ENCODE measurements around the gene SMURF2.
"Not testable (repeated sequence)": the region's sequence is repeated elsewhere in the genome, so short reads cannot be mapped to it uniquely, and the experiment has no call there.

Gene SMURF2

DNA sequence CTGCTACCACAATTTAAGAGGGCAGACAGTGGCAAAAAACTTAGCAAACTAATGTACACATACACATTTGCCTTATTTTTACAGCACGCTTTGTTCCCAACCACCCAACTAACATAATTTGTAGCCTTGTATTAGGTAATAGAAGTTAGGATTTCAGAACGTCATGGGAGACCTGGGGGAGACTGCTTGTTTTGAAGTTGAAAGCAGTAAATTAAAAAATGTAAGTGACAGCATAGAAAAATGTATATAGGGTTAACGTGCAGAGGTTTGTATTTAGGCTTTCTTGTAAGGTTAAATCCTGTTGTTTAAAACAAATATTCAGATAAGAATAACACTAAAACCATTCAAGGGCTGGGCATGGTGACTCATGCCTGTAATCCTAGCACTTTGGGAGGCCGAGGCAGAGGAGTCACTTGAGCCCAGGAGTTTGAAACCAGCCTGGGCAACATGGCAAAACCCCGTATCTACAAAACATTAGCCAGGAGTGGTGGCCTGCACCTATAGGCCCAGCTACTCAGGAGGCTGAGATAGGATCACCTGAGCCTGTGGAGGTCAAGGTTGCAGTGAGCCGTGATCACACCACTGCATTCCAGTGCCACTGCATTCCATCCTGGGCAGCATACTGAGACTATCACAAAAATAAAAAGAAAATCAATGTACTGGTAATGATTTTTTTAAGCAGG is 2.3 kb upstream of the SMURF2 start:
- not testable (repeated sequence) for DNase-seq (ENCODE audit: low read depth)

- DNase-seq (ENCODE audit: low read depth) = not testable (repeated sequence)
These were observed 1.7 kb upstream of the SMURF2 start for GRCh38 chr17:64663836-64664235.

DNA sequence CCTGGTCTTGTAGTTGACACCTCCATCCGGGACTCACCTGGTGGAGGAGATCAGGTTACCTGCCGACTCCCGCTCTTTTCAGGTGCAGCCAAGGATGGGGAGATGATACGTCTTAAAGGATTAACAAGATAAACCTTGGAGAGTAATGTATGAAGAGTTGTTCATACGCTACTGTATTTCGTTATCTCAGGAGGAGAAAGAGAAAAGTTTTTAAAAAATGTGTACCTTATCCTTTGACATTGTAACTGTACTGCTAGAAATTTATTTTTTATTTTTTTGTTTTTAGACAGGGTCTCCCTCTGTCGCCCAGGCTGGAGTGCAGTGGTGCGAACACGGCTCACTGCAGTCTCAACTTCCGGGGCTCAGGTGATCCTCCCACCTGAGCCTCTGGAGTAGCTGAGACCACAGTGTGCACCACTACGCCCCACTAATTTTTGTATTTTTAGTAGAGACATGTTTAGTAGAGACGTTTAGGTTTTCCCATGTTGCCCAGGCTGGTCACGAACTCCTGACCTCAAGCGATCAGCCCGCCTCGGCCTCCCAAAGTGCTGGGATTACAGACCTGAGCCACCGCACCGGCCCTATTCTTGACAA is 764 bp upstream of the SMURF2 start:
- no peak for DNase-seq (ENCODE audit: low read depth)

DNA sequence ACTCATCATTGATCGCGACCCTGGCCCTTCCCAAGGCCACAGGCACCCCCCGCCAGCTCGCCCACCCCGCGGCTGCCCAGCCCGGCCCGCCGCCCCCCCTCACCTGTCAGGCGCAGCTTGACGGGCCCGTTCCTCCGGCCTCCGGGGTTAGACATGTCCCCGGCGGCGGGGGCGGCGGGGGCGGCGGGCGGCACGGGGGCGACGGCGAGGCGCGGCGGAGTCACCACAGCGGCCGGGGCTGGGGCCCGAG is 456 bp downstream of the SMURF2 start:
- no peak for DNase-seq (ENCODE audit: low read depth)

DNA sequence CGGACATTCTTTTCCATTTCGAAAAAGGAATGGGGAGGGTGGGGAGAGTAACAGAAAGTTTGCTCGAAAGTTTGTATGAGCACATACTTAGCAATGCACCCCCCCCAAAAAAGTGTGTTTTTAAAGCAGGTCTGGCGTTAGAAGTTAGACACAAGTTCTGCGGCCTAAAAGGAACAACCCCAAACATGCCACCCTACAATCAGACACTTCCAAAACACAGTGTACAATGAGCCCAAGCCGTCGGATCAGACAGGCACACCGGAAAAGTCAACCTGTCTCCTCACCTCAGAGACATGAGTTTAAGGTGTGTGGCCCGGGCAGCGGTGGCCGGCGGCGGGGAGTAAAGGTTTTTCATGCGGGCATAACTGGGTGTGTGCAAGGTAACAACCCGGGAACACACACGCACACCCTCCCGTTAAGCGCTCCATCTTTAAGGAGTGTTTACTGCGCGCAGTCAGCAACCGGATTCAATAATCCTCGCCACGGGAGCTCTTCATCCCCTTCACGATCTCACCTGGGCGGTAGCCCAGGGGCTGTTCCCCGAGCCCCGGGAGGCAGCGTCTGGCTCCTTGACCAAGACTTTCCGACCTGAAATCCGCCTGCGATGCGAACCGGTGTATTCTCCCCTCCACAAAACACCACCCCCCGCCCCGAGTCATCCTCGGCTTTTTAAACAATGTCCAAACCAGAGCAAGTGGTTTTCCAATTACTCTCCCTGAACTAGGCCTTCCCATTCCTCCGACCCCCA is 955 bp downstream of the SMURF2 start:
- peak; percentile 27 for DNase-seq (ENCODE audit: low read depth)

DNA sequence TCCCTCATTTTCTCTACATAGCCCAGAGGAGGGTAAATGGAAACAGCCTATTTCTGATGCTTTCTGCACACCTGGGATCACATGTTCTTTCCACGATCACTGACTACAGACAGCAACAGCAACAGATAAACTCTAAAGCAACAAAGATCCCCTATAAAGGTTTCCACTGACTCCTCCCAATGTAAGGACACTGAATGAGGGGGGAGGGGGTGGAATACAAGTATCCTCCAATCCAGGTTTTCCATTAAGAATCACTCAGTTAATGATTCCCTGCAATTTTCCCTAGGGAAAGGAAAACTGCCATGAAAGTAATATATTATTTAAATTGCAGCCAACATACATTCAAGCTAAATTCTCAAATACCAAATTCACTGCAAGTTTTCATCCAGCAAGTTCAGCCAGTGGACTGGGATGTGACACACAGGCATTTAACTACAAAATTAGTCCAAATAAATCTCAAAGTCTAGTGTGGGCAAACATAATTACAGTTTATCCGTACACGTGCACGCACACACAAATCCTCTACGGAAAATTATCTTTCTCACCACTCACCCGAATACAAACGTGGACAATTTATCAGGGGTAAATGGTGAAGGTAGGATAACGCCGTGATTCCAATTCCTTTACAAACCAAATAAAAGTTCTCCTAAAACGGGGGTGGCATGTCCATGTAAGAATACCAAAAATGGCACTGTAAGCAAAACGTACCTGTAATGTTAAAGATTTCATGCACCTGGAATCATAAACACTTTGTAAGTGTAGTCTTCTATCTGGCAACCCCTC is 1.7 kb downstream of the SMURF2 start:
- DNase-seq (ENCODE audit: low read depth) = not testable (repeated sequence)

GRCh38 chr17:64658931-64659330 is 3.2 kb downstream of the SMURF2 start:
- DNase-seq (ENCODE audit: low read depth) = no peak

DNA sequence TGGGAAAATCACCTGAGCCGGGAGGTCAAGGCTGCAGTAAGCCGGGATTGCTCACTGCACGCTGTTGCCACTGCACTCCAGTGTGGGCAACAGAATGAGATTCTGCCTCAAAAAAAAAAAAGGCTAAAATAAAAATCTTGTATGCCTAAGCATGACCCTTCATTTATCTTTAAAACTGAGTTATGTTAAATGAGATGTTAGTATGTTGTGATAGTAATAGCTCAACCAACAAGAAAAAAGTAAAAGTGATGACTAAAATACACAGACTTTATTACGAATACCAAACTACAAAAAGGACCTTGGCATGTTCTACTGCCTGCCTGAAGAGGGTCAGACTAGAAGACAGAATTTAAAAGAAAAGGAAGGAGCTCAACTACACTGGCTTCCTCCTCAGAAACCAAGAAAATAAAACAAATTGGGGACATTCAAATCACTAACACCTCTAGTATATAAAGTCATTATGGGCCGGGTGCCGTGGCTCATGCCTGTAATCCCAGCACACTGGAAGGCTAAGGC is 4.4 kb downstream of the SMURF2 start:
- DNase-seq (ENCODE audit: low read depth) = no peak

DNA sequence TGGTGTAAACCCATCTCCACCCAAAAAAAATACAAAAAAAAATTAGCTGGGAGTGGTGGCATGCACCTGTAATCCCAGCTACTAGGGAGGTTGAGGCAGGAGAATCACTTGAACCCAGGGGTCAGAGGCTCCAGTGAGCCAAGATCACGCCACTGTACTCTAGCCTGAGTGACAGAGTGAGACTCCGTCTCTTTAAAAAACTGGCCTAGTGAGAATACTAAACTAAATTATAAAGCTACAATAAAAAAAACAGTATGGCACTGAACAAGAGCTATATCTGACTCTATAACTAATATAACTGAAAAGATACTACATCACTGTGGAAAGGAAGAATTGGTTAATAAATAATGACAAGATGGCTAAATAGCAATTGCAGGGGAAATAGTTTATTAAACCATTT is 6.4 kb downstream of the SMURF2 start:
- DNase-seq (ENCODE audit: low read depth) = no peak

- no peak for DNase-seq (ENCODE audit: low read depth)
These were observed 8.1 kb downstream of the SMURF2 start for GRCh38 chr17:64653985-64654355.

- no peak for DNase-seq (ENCODE audit: low read depth)
These were observed 8.7 kb downstream of the SMURF2 start for GRCh38 chr17:64653325-64653984.

DNA sequence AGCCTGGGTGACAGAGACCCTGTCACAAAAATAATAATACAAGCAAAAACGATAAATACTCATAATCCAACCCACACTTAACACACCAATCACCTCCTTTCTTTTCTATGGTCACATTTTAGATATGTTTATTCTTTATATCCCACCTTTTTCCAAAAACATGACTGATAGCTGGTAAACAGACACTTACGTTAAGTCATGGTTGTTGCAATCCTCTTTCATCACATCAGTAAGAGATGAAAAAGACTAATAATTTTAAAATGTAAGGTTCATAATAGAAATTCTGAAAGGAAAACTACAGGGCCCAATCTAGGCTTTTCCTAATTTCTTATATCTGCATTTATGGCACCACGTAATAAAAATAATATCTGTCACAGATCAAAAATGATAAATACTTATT is 10.2 kb downstream of the SMURF2 start:
- DNase-seq (ENCODE audit: low read depth) = no peak

- DNase-seq (ENCODE audit: low read depth) = no peak
These were observed 13.9 kb downstream of the SMURF2 start for GRCh38 chr17:64648234-64648633.

- no peak for DNase-seq (ENCODE audit: low read depth)
These were observed 14.3 kb downstream of the SMURF2 start for GRCh38 chr17:64647817-64648216.

GRCh38 chr17:64639516-64639915 is 22.6 kb downstream of the SMURF2 start:
- DNase-seq (ENCODE audit: low read depth) = no peak

- DNase-seq (ENCODE audit: low read depth) = no peak
These were observed 23.4 kb downstream of the SMURF2 start for GRCh38 chr17:64638552-64639203.

GRCh38 chr17:64635647-64636305 is 26.3 kb downstream of the SMURF2 start:
- DNase-seq (ENCODE audit: low read depth) = no peak

GRCh38 chr17:64634218-64634617 is 27.9 kb downstream of the SMURF2 start:
- no peak for DNase-seq (ENCODE audit: low read depth)

GRCh38 chr17:64632606-64633005 is 29.5 kb downstream of the SMURF2 start:
- DNase-seq (ENCODE audit: low read depth) = no peak

GRCh38 chr17:64632194-64632593 is 29.9 kb downstream of the SMURF2 start:
- DNase-seq (ENCODE audit: low read depth) = no peak
